ENCODE results near the gene ODAD4. TPM values are rescaled to one million over a fixed set of nuclear protein-coding genes. Genes with fewer than 3 reads are reported as not detected.

ODAD4 gene
- polyA plus RNA-seq, 1 of the 3 experiments (the other 2 are of a cell fraction): 1.1 TPM

DNA sequence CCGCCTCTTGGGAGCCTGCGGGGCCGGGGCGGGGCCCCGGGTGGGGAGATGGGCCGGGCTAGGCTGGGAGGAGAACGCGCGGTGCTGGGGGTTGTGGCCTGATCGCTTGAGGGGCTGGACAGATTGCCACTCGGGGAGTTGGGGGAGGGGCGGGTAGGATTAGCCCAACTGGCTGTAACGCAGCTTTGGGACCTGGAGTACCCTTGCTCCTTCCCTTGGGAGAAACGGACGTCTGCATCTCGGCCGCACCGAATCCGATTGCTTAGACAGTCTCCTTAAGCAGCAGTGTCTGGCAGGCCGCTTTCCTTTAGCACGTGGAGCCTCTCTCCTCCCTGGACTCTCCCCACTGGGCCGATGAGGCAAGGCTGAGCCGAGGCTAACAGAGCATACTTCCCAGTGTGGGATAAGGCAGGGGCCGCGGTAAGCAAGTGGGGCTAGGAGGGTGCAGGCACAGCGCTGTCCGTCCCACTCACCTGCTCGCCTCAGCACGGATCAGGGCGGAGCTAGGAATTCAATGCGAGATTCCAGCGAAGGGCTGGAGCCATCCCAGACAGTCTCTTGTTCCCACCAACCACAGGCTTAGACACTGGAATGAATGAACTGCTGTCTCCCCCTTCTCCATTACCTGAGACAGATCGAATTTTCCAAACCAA is 11.1 kb upstream of the ODAD4 start:
- Histone ChIP-seq H2AFZ (ENCODE audit: low read depth) (peak overlapping the region; percentile 96; the same call in 1 of the 2 replicates), H3K4me1 (ENCODE audit: control insufficient read depth in 1 of 2, insufficient read depth in 2 of 2, low read depth in 1 of 2, low read length in 1 of 2) (peaks cover 20 to 30% of the 10 kb centered on the region in 2 experiments; a peak in 2 of 4 replicates), H3K9me3 (no peaks in the 10 kb centered on the region), H4K20me1 (ENCODE audit: insufficient read depth) (peaks cover 35% of the 10 kb centered on the region), H3F3A (replicated peaks; ENCODE audit: insufficient read depth) (peaks cover 10% of the 10 kb centered on the region), H3K27ac (ENCODE audit: low read depth in 2 of 2, low read length in 1 of 2) (peak overlapping the region; percentile 60 to 82; a peak in 3 of 4 replicates), H3K9me2 (no peaks in the 10 kb centered on the region), H3K79me2 (ENCODE audit: insufficient read depth) (peaks cover 45% of the 10 kb centered on the region), H3K27me3 (ENCODE audit: insufficient read depth) (no peaks in the 10 kb centered on the region), H3K4me3 (ENCODE audit: low read depth in 2 of 2, low read length in 1 of 2) (peak overlapping the region in 1 of 2 experiments; percentile 82; a peak in 3 of 4 replicates), H3K36me3 (replicated peaks in 1 of 2; ENCODE audit: control insufficient read depth in 1 of 2, insufficient read depth in 2 of 2, low read length in 1 of 2) (peaks cover 0 to 7% of the 10 kb centered on the region in 2 experiments), H3K4me2 (peak overlapping the region; percentile 89; the same call in 1 of the 2 replicates), H3K9ac (peak overlapping the region; percentile 52; the same call in 1 of the 2 replicates)
- WGBS (ENCODE audit: low lambda C conversion rate): 40% methylated on average over 15 of the region's 33 CpGs
- no peak for DNase-seq
- TF ChIP-seq CHD2 (IDR thresholded peaks at IDR 0.05; ENCODE audit: low read length, partially characterized antibody) (no peak), MXI1 (IDR thresholded peaks at IDR 0.05; ENCODE audit: low read depth, low read length) (peak; percentile 60; the same call in 1 of the 2 replicates), EZH2phosphoT487 (IDR thresholded peaks at IDR 0.05; ENCODE audit: borderline replicate concordance, low read depth) (no peak)
- TF ChIP-seq, protein P1, sequence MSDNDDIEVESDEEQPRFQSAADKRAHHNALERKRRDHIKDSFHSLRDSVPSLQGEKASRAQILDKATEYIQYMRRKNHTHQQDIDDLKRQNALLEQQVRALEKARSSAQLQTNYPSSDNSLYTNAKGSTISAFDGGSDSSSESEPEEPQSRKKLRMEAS (IDR thresholded peaks at IDR 0.05; ENCODE audit: low read depth): peak; percentile 87
- POLR2A ChIA-PET: interaction anchor here (1.1 to 3.3 kb wide), 5 partner anchors 11 to 49 kb away, joined by 3 to 21 read pairs (median 9); partner anchors contain the start of gene ODAD4
- CTCF ChIA-PET: interaction anchor here (0.9 to 2.8 kb wide), 5 partner anchors 11 to 40 kb away, joined by 3 to 21 read pairs (median 5); no protein-coding TSS in a partner anchor

DNA sequence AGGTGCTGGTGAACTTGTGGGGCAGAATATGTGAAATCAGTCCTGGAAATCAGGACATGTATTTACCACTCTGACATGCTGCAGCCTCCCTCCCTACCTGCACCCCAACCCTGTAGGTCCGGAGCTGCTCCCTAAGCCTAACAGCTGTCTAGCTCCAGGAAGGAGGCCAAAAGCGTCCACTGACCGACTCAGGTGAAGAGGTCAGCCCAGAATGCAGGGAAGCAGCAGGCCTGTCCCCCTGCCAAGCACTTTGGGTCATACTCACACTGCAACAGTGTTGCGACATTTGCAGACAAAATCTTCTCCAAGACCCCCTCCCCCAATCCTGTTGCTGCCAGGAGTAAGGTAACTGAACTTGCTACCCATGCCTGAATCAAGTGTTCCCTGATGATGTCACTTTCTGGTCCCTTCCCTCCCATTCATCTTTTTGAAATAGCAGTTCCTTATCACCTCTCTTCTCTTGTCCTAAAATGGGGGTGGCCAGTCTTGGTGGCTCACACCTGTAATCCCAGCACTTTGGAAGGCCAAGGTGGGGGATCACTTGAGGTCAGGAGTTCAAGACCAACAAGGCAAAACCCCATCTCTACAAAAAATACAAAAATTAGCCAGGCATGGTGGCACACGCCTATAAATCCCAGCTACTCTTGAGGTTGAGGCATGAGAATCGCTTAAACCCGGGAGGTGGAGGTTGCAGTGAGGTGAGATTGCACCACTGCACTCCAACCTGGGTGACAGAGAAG is 10.4 kb upstream of the ODAD4 start:
- Histone ChIP-seq H3K4me2 (peak overlapping the region; percentile 89; the same call in 1 of the 2 replicates), H3K36me3 (replicated peaks in 1 of 2; ENCODE audit: control insufficient read depth in 1 of 2, insufficient read depth in 2 of 2, low read length in 1 of 2) (peaks cover 0 to 7% of the 10 kb centered on the region in 2 experiments), H3K4me3 (ENCODE audit: low read depth in 2 of 2, low read length in 1 of 2) (no peak overlapping the region), H2AFZ (ENCODE audit: low read depth) (peak overlapping the region; percentile 96; the same call in 1 of the 2 replicates), H3K79me2 (ENCODE audit: insufficient read depth) (peaks cover 38% of the 10 kb centered on the region), H3K9me2 (no peaks in the 10 kb centered on the region), H4K20me1 (ENCODE audit: insufficient read depth) (peaks cover 27% of the 10 kb centered on the region), H3K27ac (ENCODE audit: low read depth in 2 of 2, low read length in 1 of 2) (peak overlapping the region; percentile 60 to 82; a peak in 2 of 4 replicates), H3K27me3 (ENCODE audit: insufficient read depth) (no peaks in the 10 kb centered on the region), H3K9ac (no peak overlapping the region), H3K4me1 (ENCODE audit: control insufficient read depth in 1 of 2, insufficient read depth in 2 of 2, low read depth in 1 of 2, low read length in 1 of 2) (peaks cover 16 to 25% of the 10 kb centered on the region in 2 experiments; a peak in 2 of 4 replicates), H3F3A (replicated peaks; ENCODE audit: insufficient read depth) (peaks cover 10% of the 10 kb centered on the region), H3K9me3 (no peaks in the 10 kb centered on the region)
- WGBS (ENCODE audit: low lambda C conversion rate): 89% methylated on average over 3 of the region's 7 CpGs
- TF ChIP-seq RCOR1 (IDR thresholded peaks at IDR 0.05; ENCODE audit: low read length) (no peak), RAD21 (IDR thresholded peaks at IDR 0.05; ENCODE audit: low read length) (no peak), CHD2 (IDR thresholded peaks at IDR 0.05; ENCODE audit: low read length, partially characterized antibody) (no peak), MEF2A (IDR thresholded peaks at IDR 0.05; ENCODE audit: borderline replicate concordance, low read depth) (no peak), EP300 (IDR thresholded peaks at IDR 0.05; ENCODE audit: borderline replicate concordance in 1 of 2, low read depth in 1 of 2, low read length in 1 of 2) (no peak), GABPA (IDR thresholded peaks at IDR 0.05; ENCODE audit: low read depth) (no peak), SMC3 (IDR thresholded peaks at IDR 0.05; ENCODE audit: low read depth, low read length) (no peak), FOXM1 (IDR thresholded peaks at IDR 0.05; ENCODE audit: low read depth) (no peak), RXRA (IDR thresholded peaks at IDR 0.05; ENCODE audit: borderline replicate concordance, low read depth) (no peak)
- TF ChIP-seq, protein P2, sequence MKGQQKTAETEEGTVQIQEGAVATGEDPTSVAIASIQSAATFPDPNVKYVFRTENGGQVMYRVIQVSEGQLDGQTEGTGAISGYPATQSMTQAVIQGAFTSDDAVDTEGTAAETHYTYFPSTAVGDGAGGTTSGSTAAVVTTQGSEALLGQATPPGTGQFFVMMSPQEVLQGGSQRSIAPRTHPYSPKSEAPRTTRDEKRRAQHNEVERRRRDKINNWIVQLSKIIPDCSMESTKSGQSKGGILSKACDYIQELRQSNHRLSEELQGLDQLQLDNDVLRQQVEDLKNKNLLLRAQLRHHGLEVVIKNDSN (IDR thresholded peaks at IDR 0.05; ENCODE audit: borderline replicate concordance, low read depth): no peak
- ChIA-PET POLR2A (interaction anchor here (3.3 kb wide), 1 partner anchor 11 kb away, joined by 21 read pairs; the partner anchor contains the start of gene ODAD4), CTCF (interaction anchor here (1.0 to 1.2 kb wide), 3 partner anchors 17 to 40 kb away, joined by 3 to 6 read pairs (median 3); no protein-coding TSS in a partner anchor)
- DNase-seq: no peak
